Suprapubic skin (tissue), 4 donors: ENCODE measurements around the gene COIL.

Source experiments
- CTCF ChIP-seq, 2 donors: fragments of 200-600 bp in 1 of 2; fragments of 450-650 bp in 1 of 2; sonication (generic) in 1 of 2; IDR thresholded peaks; one replicate each; pipeline ENCODE4 v1.5.1; 2016 to 2019; ENCODE audit warnings: antibody characterized with exemption in 2 of 2, mild to moderate bottlenecking in 1 of 2, moderate library complexity in 1 of 2
- EP300 ChIP-seq: sonication (generic); formaldehyde crosslinking; IDR thresholded peaks from one replicate; pipeline ENCODE4 v1.6.1; 2017; ENCODE audit warnings: antibody characterized with exemption
- POLR2A ChIP-seq, 2 donors: fragments of 450-650 bp; IDR thresholded peaks; one replicate each; pipeline ENCODE4 v1.6.1; 2017; ENCODE audit warnings: antibody characterized with exemption in 2 of 2, mild to moderate bottlenecking in 2 of 2, moderate library complexity in 2 of 2
- POLR2AphosphoS5 ChIP-seq, 3 donors: sonication (generic); formaldehyde crosslinking; IDR thresholded peaks; one replicate each; pipeline ENCODE4 v1.6.1; 2017; ENCODE audit warnings: antibody characterized with exemption in 3 of 3

- no peak for TF ChIP-seq CTCF (IDR thresholded peaks at IDR 0.05)
- TF ChIP-seq POLR2A (IDR thresholded peaks at IDR 0.05): no peak
- TF ChIP-seq POLR2AphosphoS5 (IDR thresholded peaks at IDR 0.05): no peak
- TF ChIP-seq EP300: no peak
Measured at GRCh38 chr17:56936697-56937322, 24.0 kb downstream of the COIL start.
